Esophagus muscularis mucosa (tissue), 4 donors: Measurements from ENCODE around the gene SHLD1.

Experiments
- EP300 ChIP-seq: sonication (generic); formaldehyde crosslinking; IDR thresholded peaks from one replicate; pipeline ENCODE4 v1.6.1; 2017; ENCODE audit warnings: antibody characterized with exemption
- POLR2A ChIP-seq: fragments of 450-650 bp; IDR thresholded peaks from one replicate; pipeline ENCODE4 v1.6.1; 2017; ENCODE audit warnings: antibody characterized with exemption, moderate library complexity, mild to moderate bottlenecking, low read depth
- POLR2AphosphoS5 ChIP-seq, 2 donors: sonication (generic); formaldehyde crosslinking; IDR thresholded peaks; one replicate each; pipeline ENCODE4 v1.6.1; 2017; ENCODE audit warnings: antibody characterized with exemption in 2 of 2
- TF ChIP-seq, protein P1 (sequence below), 3 experiments: fragments of 200-600 bp in 2 of 3; fragments of 450-650 bp in 1 of 3; sonication (generic) in 2 of 3; IDR thresholded peaks; one replicate each; pipeline ENCODE4 v1.5.1; 2017 to 2019; ENCODE audit warnings: antibody characterized with exemption in 3 of 3, mild to moderate bottlenecking in 2 of 3, moderate library complexity in 1 of 3

DNA sequence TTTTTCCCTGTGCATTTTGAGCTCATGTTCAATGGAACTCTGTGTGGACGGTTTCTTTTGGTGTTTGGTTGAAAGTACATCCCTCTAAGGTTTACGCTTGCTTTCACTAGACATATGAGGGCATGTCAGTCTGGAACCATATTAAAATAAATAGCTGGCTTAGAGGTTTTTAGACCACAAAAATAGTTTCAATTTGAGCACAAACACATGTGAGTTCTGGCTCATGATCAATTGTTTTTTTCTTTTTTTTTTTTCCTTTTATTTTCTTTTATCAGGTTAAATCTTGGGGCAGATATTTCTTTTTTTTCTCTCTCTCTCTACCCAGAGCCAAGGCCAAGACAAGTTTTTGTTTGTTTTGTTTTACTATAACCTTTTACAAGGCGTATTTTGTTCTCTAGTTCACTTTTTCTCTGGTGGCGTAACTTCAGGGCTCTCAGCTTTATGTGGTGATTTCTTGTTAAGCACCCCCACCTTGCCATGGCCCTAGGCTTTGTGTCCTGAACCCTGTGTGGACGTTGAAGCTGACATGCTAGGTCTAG lies 92.9 kb downstream of the SHLD1 start:
- no peak for TF ChIP-seq EP300
- no peak for TF ChIP-seq POLR2A
- TF ChIP-seq, protein P1, sequence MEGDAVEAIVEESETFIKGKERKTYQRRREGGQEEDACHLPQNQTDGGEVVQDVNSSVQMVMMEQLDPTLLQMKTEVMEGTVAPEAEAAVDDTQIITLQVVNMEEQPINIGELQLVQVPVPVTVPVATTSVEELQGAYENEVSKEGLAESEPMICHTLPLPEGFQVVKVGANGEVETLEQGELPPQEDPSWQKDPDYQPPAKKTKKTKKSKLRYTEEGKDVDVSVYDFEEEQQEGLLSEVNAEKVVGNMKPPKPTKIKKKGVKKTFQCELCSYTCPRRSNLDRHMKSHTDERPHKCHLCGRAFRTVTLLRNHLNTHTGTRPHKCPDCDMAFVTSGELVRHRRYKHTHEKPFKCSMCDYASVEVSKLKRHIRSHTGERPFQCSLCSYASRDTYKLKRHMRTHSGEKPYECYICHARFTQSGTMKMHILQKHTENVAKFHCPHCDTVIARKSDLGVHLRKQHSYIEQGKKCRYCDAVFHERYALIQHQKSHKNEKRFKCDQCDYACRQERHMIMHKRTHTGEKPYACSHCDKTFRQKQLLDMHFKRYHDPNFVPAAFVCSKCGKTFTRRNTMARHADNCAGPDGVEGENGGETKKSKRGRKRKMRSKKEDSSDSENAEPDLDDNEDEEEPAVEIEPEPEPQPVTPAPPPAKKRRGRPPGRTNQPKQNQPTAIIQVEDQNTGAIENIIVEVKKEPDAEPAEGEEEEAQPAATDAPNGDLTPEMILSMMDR (IDR thresholded peaks at IDR 0.05), result no peak
- TF ChIP-seq POLR2AphosphoS5 (IDR thresholded peaks at IDR 0.05), result no peak
